Heart right ventricle (tissue), 16 donors: ENCODE measurements around the gene ALK. TPM values are rescaled to one million over a fixed set of nuclear protein-coding genes. Genes with fewer than 3 reads are reported as not detected.

Source experiments
- ATAC-seq, 8 donors: fragments of 200-7000 bp; cut with Tn5 transposase; one replicate each; pipeline ENCODE4 v1.9.1; 2020; ENCODE audit warnings: mild to moderate bottlenecking in 8 of 8, moderate library complexity in 8 of 8, moderate number of reproducible peaks in 1 of 8
- DNase-seq, 2 donors: peaks; one replicate each; pipeline ENCODE4 v3.0.0-alpha.2; 2020
- H3K27ac ChIP-seq, 10 donors: fragments of 200-600 bp; sonication (generic) in 2 of 10; one replicate each; pipeline versions ENCODE4 v1.5.0 to v1.8.0; 2020 to 2022; ENCODE audit warnings: mild to moderate bottlenecking in 3 of 10
- H3K27me3 ChIP-seq, 7 donors: fragments of 200-600 bp; one replicate each; pipeline ENCODE4 v1.8.0; 2021 to 2022; ENCODE audit warnings: mild to moderate bottlenecking in 2 of 7
- H3K36me3 ChIP-seq, 9 donors: fragments of 200-600 bp; sonication (generic) in 1 of 9; one replicate each; pipeline versions ENCODE4 v1.5.0 to v1.8.0; 2020 to 2022; ENCODE audit warnings: mild to moderate bottlenecking in 2 of 9
- H3K4me1 ChIP-seq, 9 donors: fragments of 200-600 bp; sonication (generic) in 1 of 9; one replicate each; pipeline versions ENCODE4 v1.5.0 to v1.8.0; 2020 to 2022; ENCODE audit warnings: mild to moderate bottlenecking in 4 of 9
- H3K4me3 ChIP-seq, 10 donors: fragments of 200-600 bp; sonication (generic) in 2 of 10; one replicate each; pipeline versions ENCODE4 v1.5.0 to v1.8.0; 2020 to 2022; ENCODE audit warnings: mild to moderate bottlenecking in 7 of 10, moderate library complexity in 2 of 10
- H3K9me3 ChIP-seq, 11 donors: fragments of 200-600 bp in 10 of 11; sonication (generic) in 2 of 11; one replicate each; pipeline versions ENCODE4 v1.5.0 to v1.8.0; 2013 to 2022; ENCODE audit warnings: mild to moderate bottlenecking in 2 of 11, control low read depth in 1 of 11, moderate library complexity in 1 of 11
- CTCF ChIP-seq, 9 donors: fragments of 200-600 bp; sonication (generic) in 2 of 9; IDR thresholded peaks; one replicate each; pipeline versions ENCODE4 v1.5.0 to v1.8.0; 2021 to 2022; ENCODE audit warnings: antibody characterized with exemption in 9 of 9, mild to moderate bottlenecking in 5 of 9, moderate library complexity in 1 of 9
- WGBS, 2 donors: extraction: QIAGEN DNeasy Blood & Tissue Kit; methylation state at CpG; one replicate each; pipeline ENCODE4 v1.1.7; 2013; ENCODE audit warnings: inconsistent platforms in 1 of 2; 5-methylcytosine and 5-hydroxymethylcytosine counted together
- intact Hi-C, 10 donors: fragments of 100-400 bp; cut with DNase I; formaldehyde crosslinking; loops; one replicate each; pipeline versions ENCODE4 v1.11.1 to v1.14.2; 2022
- polyA plus RNA-seq, 2 donors: library from polyadenylated mRNA; stranded (reverse); fragments of 200-250 nt; gene quantifications; one replicate each; pipeline ENCODE4 v1.2.3, GENCODE V29; 2013
- total RNA-seq, 10 donors: library from RNA; stranded (reverse); fragmentation: NEBNext Ultra II Directional in 3 of 10; extraction: Animal tissue kit (Norgen Biotek cat#: 25700) in 3 of 10; gene quantifications; one replicate each; pipeline versions ENCODE4 v1.2.1 to v1.2.4, GENCODE V29; 2021 to 2023
- donor health status: Arrhythmogenic right ventricular cardiomyopathy.
- donor health status: ischemic (EF 13 %, LVEDD 7.1; RV severe dilation, severe dysfunction).
- donor health status: healthy with polysubstance abuse.
- donor health status: DM: no; HTN: yes; CAD: no.
- donor health status: DM: no; HTN: no; CAD: no.
- donor health status: ischemic (EF 25% LVEDD 6.9; RV normal size, moderate dysfunction).
- donor health status: ischemic (EF 25% LVEDD 5.7; RV mildly dilated, moderate dysfunction).
- donor health status: healthy.
- donor health status: DM: yes; HTN: yes; CAD: no.
- donor health status: Ischemic cardiomyopathy.
- donor health status: ischemic (EF 35%, LVEDD 5.7; RV mildly dilated, moderate dysfunction).
- donor health status: nonischemic (EF 11% LVEDD 7.7; RV severe dilation, severe dysfunction).
- donor health status: DM: yes; HTN: yes; CAD: no.
- donor health status: PGD.
- donor health status: ischemic (EF 29% LVEDD 5.4; RV normal size, mild dysfunction).
- donor health status: nonischemic (EF 23%, LVEDD 6.1; RV moderate dilation, normal function).

Gene ALK
- total and polyA plus RNA-seq, 12 donors = 0.01 to 0.24 (median 0.08) TPM; not detected in 7

DNA sequence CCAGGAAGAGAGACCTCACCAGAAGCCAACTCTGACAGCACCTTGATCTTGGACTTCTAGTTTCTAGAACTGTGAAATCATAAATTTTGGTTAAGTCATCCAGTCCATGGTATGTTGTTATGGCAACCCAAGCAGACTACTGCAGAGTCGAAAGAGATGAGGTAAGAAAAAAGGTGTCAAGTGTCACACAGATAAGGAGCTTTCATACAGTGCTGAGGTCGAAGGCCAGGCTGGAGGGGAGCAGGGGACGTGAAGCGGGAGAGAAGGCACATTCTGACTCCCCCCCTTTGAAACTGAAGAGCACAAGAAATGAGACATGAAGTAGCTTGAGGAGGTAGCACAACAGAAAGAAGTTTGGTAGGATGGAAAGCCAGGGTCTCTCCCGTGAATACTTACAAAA lies 110.4 kb downstream of the ALK start:
- Histone ChIP-seq H3K4me1 (no peaks in the 10 kb centered on the region), H3K27me3 (peaks cover 0 to 32% (median 12%) of the 10 kb centered on the region in 7 donors), H3K9me3 (no peaks in the 10 kb centered on the region), H3K36me3 (no peaks in the 10 kb centered on the region), H3K27ac (no peak overlapping the region), H3K4me3 (no peak overlapping the region)
- TF ChIP-seq CTCF (IDR thresholded peaks at IDR 0.05) = no peak
- ATAC-seq (no peak), DNase-seq (no peak)
- intact Hi-C loops = no loop called here
- 28 to 47% methylated on average over 5 of the region's 5 CpGs for WGBS, 2 donors

DNA sequence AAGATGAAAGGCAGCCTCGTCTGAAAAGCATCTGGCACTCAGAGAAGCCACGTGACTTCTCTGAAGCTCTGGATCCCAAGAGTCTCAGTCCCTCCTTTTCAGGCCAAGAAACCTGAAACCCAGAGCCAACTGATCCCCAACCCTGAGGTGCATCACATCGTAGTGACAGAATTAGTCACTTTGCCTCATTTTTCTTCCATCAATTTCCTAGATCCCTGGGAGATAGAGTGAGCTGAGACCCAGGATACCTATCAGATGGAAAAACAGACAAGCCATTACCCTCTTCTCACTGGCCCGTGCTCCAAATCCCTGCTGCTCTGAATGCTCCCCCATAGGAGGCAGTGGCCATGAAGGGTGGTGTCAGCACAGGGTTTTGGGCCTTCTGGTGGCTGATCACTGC lies 113.1 kb downstream of the ALK start:
- Histone ChIP-seq H3K4me3 (no peak overlapping the region), H3K4me1 (no peaks in the 10 kb centered on the region), H3K27me3 (peaks cover 0 to 35% (median 12%) of the 10 kb centered on the region in 7 donors), H3K27ac (no peak overlapping the region), H3K36me3 (no peaks in the 10 kb centered on the region), H3K9me3 (no peaks in the 10 kb centered on the region)
- ATAC-seq = no peak
- intact Hi-C loops = no loop called here
- 39 to 56% methylated on average over 4 of the region's 4 CpGs for WGBS, 2 donors
- no peak for TF ChIP-seq CTCF (IDR thresholded peaks at IDR 0.05)
- DNase-seq = no peak

- intact Hi-C loops = no loop called here
- no peaks in the 10 kb centered on the region for H3K9me3 ChIP-seq
- peaks cover 0 to 33% (median 12%) of the 10 kb centered on the region in 7 donors for H3K27me3 ChIP-seq
- H3K4me3 ChIP-seq = no peak overlapping the region
- H3K36me3 ChIP-seq = no peaks in the 10 kb centered on the region
- no peaks in the 10 kb centered on the region for H3K4me1 ChIP-seq
- TF ChIP-seq CTCF (IDR thresholded peaks at IDR 0.05) = no peak
- no peak for DNase-seq
- no peak for ATAC-seq
- whole genome bisulfite sequencing, 2 donors = 31 to 45% methylated on average over 4 of the region's 4 CpGs
- no peak overlapping the region for H3K27ac ChIP-seq
Observed at GRCh38 chr2:29807082-29807481, 114.3 kb downstream of the ALK start.

- H3K36me3 ChIP-seq = no peaks in the 10 kb centered on the region
- intact Hi-C loops = no loop called here
- H3K9me3 ChIP-seq = no peaks in the 10 kb centered on the region
- H3K4me1 ChIP-seq = no peaks in the 10 kb centered on the region
- 81 to 87% methylated on average over 5 of the region's 5 CpGs for WGBS, 2 donors
- DNase-seq = no peak
- H3K4me3 ChIP-seq = no peak overlapping the region
- H3K27me3 ChIP-seq = peaks cover 0 to 28% (median 11%) of the 10 kb centered on the region in 7 donors
- no peak overlapping the region for H3K27ac ChIP-seq
- no peak for ATAC-seq
- TF ChIP-seq CTCF (IDR thresholded peaks at IDR 0.05) = no peak
Observed at GRCh38 chr2:29806461-29806860, 114.9 kb downstream of the ALK start.
